ENCODE measurements around the gene AATF. TPM values are rescaled to one million over a fixed set of nuclear protein-coding genes. Genes with fewer than 3 reads are reported as not detected.

The AATF gene
- polyA plus RNA-seq, 1 donor, result 33.4 TPM

DNA sequence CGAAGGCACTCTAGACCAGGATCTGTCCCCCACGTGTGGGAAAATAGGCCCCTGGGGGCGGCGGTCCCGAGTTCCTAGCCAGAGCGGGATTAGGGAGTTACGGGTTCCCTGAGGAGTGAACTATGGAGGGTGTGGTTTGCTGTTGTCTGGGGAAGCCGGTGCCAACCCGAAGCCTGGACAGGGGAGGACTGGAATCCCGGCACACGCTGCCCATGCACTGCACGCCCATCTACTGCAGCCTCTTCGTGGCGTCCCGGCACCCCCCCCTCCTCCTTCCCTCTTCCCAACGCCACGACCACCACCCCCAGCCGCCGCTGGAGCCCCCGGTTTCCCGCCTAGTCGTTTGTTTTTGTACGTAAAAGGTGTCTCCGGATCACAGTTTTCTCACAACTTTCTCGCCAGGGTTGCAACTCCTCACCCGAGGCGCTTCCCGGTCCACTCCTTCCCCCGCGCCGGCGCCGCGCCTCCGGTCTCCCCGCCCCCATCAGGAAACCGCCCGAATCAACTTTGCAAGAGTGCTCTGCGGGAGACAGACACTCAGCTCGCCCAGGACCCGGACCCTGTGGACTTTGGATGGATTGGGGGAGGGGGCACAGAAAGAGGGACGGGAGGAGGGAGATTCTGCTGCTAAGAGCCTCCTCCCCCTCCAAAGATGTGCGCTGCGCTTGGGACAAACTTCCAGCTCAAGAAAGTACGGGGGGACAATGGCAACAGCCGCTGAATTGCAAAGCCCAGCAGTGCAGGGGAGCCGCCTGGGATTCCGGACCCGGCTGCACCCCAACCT, 12.9 kb upstream of the AATF start:
- Histone ChIP-seq H3K36me3 (ENCODE audit: control insufficient read depth, insufficient read depth, low read length) (no peaks in the 10 kb centered on the region), H3K4me1 (ENCODE audit: control insufficient read depth, insufficient read depth, low read length) (peaks cover 46% of the 10 kb centered on the region), H3K27ac (ENCODE audit: low read length) (no peak overlapping the region), H3K27me3 (ENCODE audit: control insufficient read depth, insufficient read depth, low read length) (peaks cover 99% of the 10 kb centered on the region), H3K9me3 (ENCODE audit: control insufficient read depth, low read depth, low read length) (peaks cover 39% of the 10 kb centered on the region), H3K4me3 (ENCODE audit: low read length) (no peak overlapping the region)
- no peak for DNase-seq
- WGBS (ENCODE audit: insufficient coverage, low lambda C conversion rate), result no CpG with 5 or more reads among the region's 49 CpGs

DNA sequence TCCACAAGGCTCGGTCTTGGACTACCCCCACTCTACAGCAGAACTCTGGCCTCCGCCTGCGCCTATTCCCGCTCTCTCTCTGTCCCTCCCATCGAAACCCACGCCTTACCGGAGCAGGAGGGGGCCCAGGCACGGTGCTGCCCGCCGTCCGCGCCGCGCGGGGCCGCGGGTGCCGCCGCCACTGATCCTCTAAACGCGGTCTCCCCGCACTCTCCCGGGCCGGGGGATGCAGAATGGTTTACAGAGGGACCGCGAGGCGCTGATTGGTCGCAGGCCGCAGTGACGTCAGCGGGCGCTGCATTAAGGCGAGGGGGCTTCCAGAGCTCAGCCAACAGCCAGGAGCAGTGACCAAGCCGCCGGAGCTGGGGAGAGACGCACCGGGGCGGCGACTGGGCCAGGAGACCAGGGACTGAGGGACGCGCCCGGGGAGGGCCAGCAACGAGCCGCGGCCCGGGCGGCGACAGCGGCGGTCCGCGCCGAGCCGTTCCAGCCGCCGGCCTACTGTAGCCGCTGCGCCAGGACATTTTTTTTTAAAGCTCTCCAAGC, 12.2 kb upstream of the AATF start:
- H3K27me3 ChIP-seq (ENCODE audit: control insufficient read depth, insufficient read depth, low read length), result peaks cover 99% of the 10 kb centered on the region

DNA sequence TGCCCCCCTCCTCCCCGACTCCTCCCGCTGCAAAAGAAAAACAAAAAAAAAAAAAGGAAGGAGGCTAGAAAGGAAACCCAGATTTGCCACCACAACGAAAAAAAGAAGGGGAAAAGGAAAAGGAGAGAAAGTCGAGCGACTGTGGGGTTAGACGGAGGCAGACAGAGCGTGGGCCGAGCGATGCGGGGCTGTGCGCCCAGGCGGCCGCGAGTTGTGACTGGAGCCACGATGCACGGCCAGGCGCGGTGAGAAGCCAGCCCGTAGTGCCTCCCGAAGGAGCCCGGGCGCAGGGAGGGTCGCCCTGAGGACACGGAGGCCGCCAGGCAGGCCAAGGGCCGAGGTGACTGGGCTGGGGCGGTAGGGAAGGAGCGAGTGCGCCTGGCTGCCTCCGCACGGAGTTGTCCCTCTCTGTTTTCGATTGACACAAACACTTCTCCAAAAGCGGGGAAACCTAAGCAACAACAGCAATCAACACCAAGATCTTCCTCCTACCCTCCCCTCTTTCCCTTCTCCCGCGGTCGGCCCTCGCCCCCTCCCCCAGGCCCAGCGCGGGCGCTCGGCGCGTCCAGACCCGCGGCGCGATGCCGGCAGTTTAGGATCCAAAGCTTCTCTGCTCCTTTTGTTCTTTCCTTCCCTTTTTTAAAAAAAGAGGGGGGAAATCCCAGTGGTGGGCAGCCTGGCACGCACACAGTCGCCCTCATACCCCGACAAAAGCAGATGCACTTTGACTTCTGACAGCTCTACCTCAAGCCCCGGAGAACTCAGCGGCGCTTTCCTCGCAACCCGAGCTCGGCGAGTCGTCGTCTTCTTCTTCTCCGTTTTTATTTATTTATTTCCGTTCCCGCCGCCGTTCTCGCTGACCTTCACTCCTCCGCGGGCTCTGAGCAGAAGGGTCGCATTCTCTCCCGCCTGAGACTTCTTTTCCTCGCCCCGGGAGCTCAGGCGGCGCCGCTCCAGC, 11.5 kb upstream of the AATF start, which contains the start of gene LHX1:
Gene LHX1 (plus strand): TSS at position 475 of the 958 bp plus-strand sequence. CDS start 723 bp downstream, outside the sequence.
- WGBS (ENCODE audit: insufficient coverage, low lambda C conversion rate), result 0% methylated on average over 4 of the region's 75 CpGs
- Histone ChIP-seq H3K27ac (ENCODE audit: low read length) (no peak within 1 kb of the TSS), H3K9me3 (ENCODE audit: control insufficient read depth, low read depth, low read length) (peaks cover 41% of the 10 kb centered on the region), H3K36me3 (ENCODE audit: control insufficient read depth, insufficient read depth, low read length) (no peaks in the 10 kb centered on the region), H3K4me1 (ENCODE audit: control insufficient read depth, insufficient read depth, low read length) (peaks cover 42% of the 10 kb centered on the region), H3K4me3 (ENCODE audit: low read length) (no peak within 1 kb of the TSS), H3K27me3 (ENCODE audit: control insufficient read depth, insufficient read depth, low read length) (peaks cover 99% of the 10 kb centered on the region)
- no peak for DNase-seq

More for the DNA sequence above, 12.2 kb upstream of the AATF start:
- no CpG with 5 or more reads among the region's 58 CpGs for WGBS (ENCODE audit: insufficient coverage, low lambda C conversion rate)
- Histone ChIP-seq H3K4me1 (ENCODE audit: control insufficient read depth, insufficient read depth, low read length) (peaks cover 46% of the 10 kb centered on the region), H3K27ac (ENCODE audit: low read length) (no peak overlapping the region), H3K4me3 (ENCODE audit: low read length) (no peak overlapping the region), H3K9me3 (ENCODE audit: control insufficient read depth, low read depth, low read length) (peaks cover 39% of the 10 kb centered on the region), H3K36me3 (ENCODE audit: control insufficient read depth, insufficient read depth, low read length) (no peaks in the 10 kb centered on the region)
- no peak for DNase-seq

DNA sequence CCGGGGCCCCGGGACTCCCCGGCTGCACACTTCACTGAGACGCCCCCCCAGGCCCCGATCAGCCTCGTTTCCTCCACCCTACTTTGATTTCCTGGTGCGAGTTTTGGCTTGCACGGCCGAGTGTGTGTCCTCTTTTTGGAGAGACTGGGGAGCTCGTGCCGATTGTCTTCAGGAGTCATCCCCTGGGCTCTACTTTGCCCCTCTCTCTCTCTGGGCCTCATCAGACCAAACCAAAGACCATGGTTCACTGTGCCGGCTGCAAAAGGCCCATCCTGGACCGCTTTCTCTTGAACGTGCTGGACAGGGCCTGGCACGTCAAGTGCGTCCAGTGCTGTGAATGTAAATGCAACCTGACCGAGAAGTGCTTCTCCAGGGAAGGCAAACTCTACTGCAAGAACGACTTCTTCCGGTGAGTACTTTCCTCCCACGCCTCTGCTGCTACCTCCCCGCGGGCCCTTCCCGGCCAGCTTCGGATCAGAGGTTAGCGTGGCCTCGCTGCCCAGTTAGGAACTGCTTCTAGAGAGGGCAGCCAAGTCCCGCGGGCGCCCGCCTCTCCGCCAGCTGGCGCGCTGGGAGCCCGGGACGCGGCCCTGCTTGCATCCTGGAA, 10.7 kb upstream of the AATF start:
- H3K4me1 ChIP-seq (ENCODE audit: control insufficient read depth, insufficient read depth, low read length), result peaks cover 40% of the 10 kb centered on the region
- no CpG with 5 or more reads among the region's 36 CpGs for WGBS (ENCODE audit: insufficient coverage, low lambda C conversion rate)

DNA sequence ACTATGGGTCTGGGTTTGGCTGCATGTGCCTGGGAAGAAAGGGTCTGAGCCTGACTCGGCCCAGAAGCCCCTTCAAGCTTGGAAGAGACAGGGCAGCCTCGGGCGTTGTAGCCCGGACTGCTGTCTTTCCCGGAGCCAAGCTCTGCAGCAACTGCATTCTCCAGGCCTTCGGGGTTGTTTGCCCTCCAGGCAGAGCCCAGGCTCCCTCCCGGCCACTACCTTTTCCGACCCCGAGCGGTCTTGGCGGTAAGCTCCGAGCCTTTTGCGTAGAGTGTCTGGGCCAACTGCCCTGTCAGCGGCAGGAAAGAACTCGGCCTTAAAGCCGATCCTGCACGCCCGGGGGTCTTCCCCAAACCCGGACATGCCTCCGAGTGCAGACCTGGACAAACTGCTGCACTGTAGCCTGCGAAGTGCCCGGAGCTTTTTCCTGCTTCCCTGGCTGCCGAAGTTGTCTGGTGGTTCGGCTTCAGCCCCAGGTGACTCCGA, 10.1 kb upstream of the AATF start:
- peaks cover 99% of the 10 kb centered on the region for H3K27me3 ChIP-seq (ENCODE audit: control insufficient read depth, insufficient read depth, low read length)
- no peak overlapping the region for H3K27ac ChIP-seq (ENCODE audit: low read length)
- no CpG with 5 or more reads among the region's 25 CpGs for whole genome bisulfite sequencing (ENCODE audit: insufficient coverage, low lambda C conversion rate)
- H3K4me3 ChIP-seq (ENCODE audit: low read length), result no peak overlapping the region
- peaks cover 51% of the 10 kb centered on the region for H3K9me3 ChIP-seq (ENCODE audit: control insufficient read depth, low read depth, low read length)
- peaks cover 35% of the 10 kb centered on the region for H3K4me1 ChIP-seq (ENCODE audit: control insufficient read depth, insufficient read depth, low read length)
- DNase-seq, result no peak
- H3K36me3 ChIP-seq (ENCODE audit: control insufficient read depth, insufficient read depth, low read length), result no peaks in the 10 kb centered on the region

More for the DNA sequence above, 10.7 kb upstream of the AATF start:
- DNase-seq, result no peak
- peaks cover 99% of the 10 kb centered on the region for H3K27me3 ChIP-seq (ENCODE audit: control insufficient read depth, insufficient read depth, low read length)
- H3K9me3 ChIP-seq (ENCODE audit: control insufficient read depth, low read depth, low read length), result peaks cover 48% of the 10 kb centered on the region
- no peak overlapping the region for H3K4me3 ChIP-seq (ENCODE audit: low read length)
- H3K36me3 ChIP-seq (ENCODE audit: control insufficient read depth, insufficient read depth, low read length), result no peaks in the 10 kb centered on the region
- H3K27ac ChIP-seq (ENCODE audit: low read length), result no peak overlapping the region

DNA sequence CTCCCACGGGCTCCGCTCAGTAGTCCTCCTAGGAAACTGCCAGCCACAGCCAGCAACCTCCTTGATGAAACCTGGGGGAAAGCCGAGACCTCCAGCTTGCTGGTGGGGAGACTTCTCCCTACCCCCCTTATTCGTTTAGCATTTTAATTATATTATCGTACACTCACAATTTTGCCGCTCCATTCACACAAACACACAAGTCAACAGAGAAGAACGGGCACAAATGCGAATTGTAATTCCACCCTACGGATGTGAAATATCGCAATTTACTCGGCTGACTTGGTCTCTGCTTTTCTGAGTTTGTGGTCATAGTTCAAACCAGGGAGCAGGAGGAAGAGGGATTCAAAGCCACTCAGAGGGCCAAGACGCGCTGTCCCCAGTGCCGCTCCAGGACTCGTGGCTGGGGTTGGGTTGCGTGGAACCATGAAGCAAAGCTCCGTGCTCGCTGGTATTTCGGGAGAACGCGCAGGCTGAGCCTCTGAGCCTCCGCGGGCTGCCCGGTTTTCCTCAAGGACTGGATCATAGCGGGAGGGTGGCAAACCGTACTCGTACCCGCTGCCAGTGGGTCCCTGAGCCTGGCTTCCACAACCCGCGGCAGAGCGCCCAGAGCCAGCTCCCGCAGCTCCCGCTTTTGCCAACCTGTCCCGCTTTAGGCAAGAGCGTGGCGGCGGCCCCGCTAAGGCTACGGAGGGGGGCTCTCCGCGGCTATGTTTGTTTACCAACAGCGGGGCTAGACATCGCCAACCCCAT, 9.5 kb upstream of the AATF start:
- peaks cover 47% of the 10 kb centered on the region for H3K9me3 ChIP-seq (ENCODE audit: control insufficient read depth, low read depth, low read length)
- no peak overlapping the region for H3K4me3 ChIP-seq (ENCODE audit: low read length)
- H3K27me3 ChIP-seq (ENCODE audit: control insufficient read depth, insufficient read depth, low read length), result peaks cover 98% of the 10 kb centered on the region
- no peaks in the 10 kb centered on the region for H3K36me3 ChIP-seq (ENCODE audit: control insufficient read depth, insufficient read depth, low read length)
- H3K27ac ChIP-seq (ENCODE audit: low read length), result no peak overlapping the region
- WGBS (ENCODE audit: insufficient coverage, low lambda C conversion rate), result no CpG with 5 or more reads among the region's 43 CpGs
- no peak for DNase-seq
- H3K4me1 ChIP-seq (ENCODE audit: control insufficient read depth, insufficient read depth, low read length), result peaks cover 31% of the 10 kb centered on the region

DNA sequence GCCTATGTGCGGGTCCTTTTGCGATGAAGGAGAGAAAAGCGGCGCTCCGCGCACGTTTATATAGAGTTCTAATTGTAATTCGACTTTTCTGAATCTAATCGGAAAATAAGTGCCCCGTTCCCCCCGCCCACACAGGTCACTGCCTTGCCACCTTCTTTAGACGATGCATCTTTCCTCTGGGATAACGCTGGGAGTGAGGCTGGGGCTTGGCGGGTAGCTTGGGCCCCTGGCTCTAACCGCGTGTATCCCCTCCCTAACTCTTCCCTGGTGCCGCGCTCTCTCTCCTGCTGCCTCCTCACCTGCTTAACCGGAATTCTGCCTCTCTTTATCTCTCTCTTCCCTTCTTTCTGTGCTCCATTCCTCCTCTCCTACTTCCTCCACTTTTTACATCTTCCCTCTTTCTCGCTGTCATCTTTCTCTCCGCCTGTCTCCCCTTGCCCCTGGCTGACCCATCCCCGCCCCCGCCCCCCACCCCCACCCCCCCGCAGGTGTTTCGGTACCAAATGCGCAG, 8.9 kb upstream of the AATF start:
- DNase-seq, result no peak
- Histone ChIP-seq H3K27me3 (ENCODE audit: control insufficient read depth, insufficient read depth, low read length) (peaks cover 98% of the 10 kb centered on the region), H3K4me1 (ENCODE audit: control insufficient read depth, insufficient read depth, low read length) (peaks cover 27% of the 10 kb centered on the region), H3K9me3 (ENCODE audit: control insufficient read depth, low read depth, low read length) (peaks cover 41% of the 10 kb centered on the region), H3K36me3 (ENCODE audit: control insufficient read depth, insufficient read depth, low read length) (no peaks in the 10 kb centered on the region), H3K27ac (ENCODE audit: low read length) (no peak overlapping the region), H3K4me3 (ENCODE audit: low read length) (no peak overlapping the region)
- 0% methylated on average over 2 of the region's 26 CpGs for WGBS (ENCODE audit: insufficient coverage, low lambda C conversion rate)

DNA sequence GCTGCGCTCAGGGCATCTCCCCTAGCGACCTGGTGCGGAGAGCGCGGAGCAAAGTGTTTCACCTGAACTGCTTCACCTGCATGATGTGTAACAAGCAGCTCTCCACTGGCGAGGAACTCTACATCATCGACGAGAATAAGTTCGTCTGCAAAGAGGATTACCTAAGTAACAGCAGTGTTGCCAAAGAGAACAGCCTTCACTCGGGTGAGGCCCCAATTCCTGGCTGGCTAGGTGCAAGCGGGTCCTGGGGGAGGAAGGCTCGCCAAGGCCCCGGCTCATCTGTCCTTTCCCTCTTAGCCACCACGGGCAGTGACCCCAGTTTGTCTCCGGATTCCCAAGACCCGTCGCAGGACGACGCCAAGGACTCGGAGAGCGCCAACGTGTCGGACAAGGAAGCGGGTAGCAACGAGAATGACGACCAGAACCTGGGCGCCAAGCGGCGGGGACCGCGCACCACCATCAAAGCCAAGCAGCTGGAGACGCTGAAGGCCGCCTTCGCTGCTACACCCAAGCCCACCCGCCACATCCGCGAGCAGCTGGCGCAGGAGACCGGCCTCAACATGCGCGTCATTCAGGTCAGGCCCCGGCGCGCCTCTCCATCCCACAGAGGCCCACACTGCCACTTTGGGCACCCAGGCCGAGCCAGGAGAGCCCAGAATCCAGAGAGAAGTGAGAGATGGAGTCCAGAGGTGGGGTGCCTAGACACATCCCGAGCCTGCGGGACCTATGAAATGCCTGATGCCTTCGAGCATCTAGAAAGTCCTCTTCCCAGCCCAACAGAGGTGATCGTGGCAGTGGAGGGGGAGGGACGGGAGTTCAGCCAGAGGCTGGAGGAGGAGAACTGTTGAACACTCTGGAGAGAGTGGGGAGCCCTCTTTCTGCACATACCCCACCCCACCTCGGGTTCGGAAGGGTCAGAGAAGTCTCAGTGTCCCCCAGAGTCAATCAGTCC, 8.2 kb upstream of the AATF start:
- Histone ChIP-seq H3K27me3 (ENCODE audit: control insufficient read depth, insufficient read depth, low read length) (peaks cover 98% of the 10 kb centered on the region), H3K4me1 (ENCODE audit: control insufficient read depth, insufficient read depth, low read length) (peaks cover 20% of the 10 kb centered on the region)

More for the DNA sequence above, 8.2 kb upstream of the AATF start:
- Histone ChIP-seq H3K9me3 (ENCODE audit: control insufficient read depth, low read depth, low read length) (peaks cover 37% of the 10 kb centered on the region), H3K4me3 (ENCODE audit: low read length) (no peak overlapping the region), H3K36me3 (ENCODE audit: control insufficient read depth, insufficient read depth, low read length) (no peaks in the 10 kb centered on the region), H3K27ac (ENCODE audit: low read length) (no peak overlapping the region)
- no CpG with 5 or more reads among the region's 52 CpGs for WGBS (ENCODE audit: insufficient coverage, low lambda C conversion rate)
- no peak for DNase-seq

Data from large intestine (tissue), 3 donors.